ENCODE data around the gene RPA1. TPM values are rescaled to one million over a fixed set of nuclear protein-coding genes. Genes with fewer than 3 reads are reported as not detected.

Gene RPA1
- total RNA-seq, 4 donors from 2014 or later: 15.9 to 108 (median 41.5) TPM

- Histone ChIP-seq H3K4me3 (no peak overlapping the region), H3K27ac (no peak overlapping the region), H3K9me3 (no peaks in the 10 kb centered on the region), H3K27me3 (no peaks in the 10 kb centered on the region), H3K36me3 (no peaks in the 10 kb centered on the region), H3K4me1 (no peaks in the 10 kb centered on the region)
- peak in 1 of 2 donors; percentile 52 for DNase-seq
- intact Hi-C loops (cut with DNase I; ENCODE audit: low total_unique reads): no loop called here
- TF ChIP-seq CTCF (IDR thresholded peaks at IDR 0.05): no peak
- TF ChIP-seq POLR2A (IDR thresholded peaks at IDR 0.05): no peak
Measured at GRCh38 chr17:1813088-1813487, 16.7 kb upstream of the RPA1 start.

GRCh38 chr17:1820528-1821252 lies 9.1 kb upstream of the RPA1 start:
- H3K4me1 ChIP-seq: no peaks in the 10 kb centered on the region
- H3K9me3 ChIP-seq: no peaks in the 10 kb centered on the region
- no peak for DNase-seq
- no peaks in the 10 kb centered on the region for H3K27me3 ChIP-seq
- intact Hi-C loops (cut with DNase I; ENCODE audit: low total_unique reads): no loop called here
- H3K27ac ChIP-seq: peak overlapping the region; percentile 19 to 72
- no peaks in the 10 kb centered on the region for H3K36me3 ChIP-seq
- TF ChIP-seq POLR2A (IDR thresholded peaks at IDR 0.05) (no peak), CTCF (IDR thresholded peaks at IDR 0.05) (no peak)
- H3K4me3 ChIP-seq: no peak overlapping the region

- intact Hi-C loops (cut with DNase I; ENCODE audit: low total_unique reads): no loop called here
- Histone ChIP-seq H3K9me3 (no peaks in the 10 kb centered on the region), H3K36me3 (no peaks in the 10 kb centered on the region), H3K4me3 (peak overlapping the region; percentile 85 to 92), H3K4me1 (no peaks in the 10 kb centered on the region), H3K27me3 (no peaks in the 10 kb centered on the region), H3K27ac (peak overlapping the region; percentile 84 to 94)
- TF ChIP-seq POLR2A (IDR thresholded peaks at IDR 0.05): no peak
- TF ChIP-seq CTCF (IDR thresholded peaks at IDR 0.05): no peak
- DNase-seq: peak; percentile 31 to 33
Measured at GRCh38 chr17:1829216-1829591, 601 bp upstream of the RPA1 start.

- Histone ChIP-seq H3K27ac (peak overlapping the region; percentile 84 to 94), H3K4me3 (peak overlapping the region; percentile 85 to 92), H3K36me3 (no peaks in the 10 kb centered on the region), H3K4me1 (no peaks in the 10 kb centered on the region), H3K9me3 (no peaks in the 10 kb centered on the region), H3K27me3 (no peaks in the 10 kb centered on the region)
- TF ChIP-seq CTCF (IDR thresholded peaks at IDR 0.05) (no peak), POLR2A (IDR thresholded peaks at IDR 0.05) (no peak)
- DNase-seq: no peak
- intact Hi-C loops (cut with DNase I; ENCODE audit: low total_unique reads): no loop called here
Measured at GRCh38 chr17:1830288-1830687, 483 bp downstream of the RPA1 start.

- H3K9me3 ChIP-seq: no peaks in the 10 kb centered on the region
- DNase-seq: no peak
- no peaks in the 10 kb centered on the region for H3K4me1 ChIP-seq
- intact Hi-C loops (cut with DNase I; ENCODE audit: low total_unique reads): no loop called here
- H3K36me3 ChIP-seq: no peaks in the 10 kb centered on the region
- no peak overlapping the region for H3K4me3 ChIP-seq
- no peaks in the 10 kb centered on the region for H3K27me3 ChIP-seq
- no peak overlapping the region for H3K27ac ChIP-seq
- TF ChIP-seq CTCF (IDR thresholded peaks at IDR 0.05): no peak
- no peak for TF ChIP-seq POLR2A (IDR thresholded peaks at IDR 0.05)
Measured at GRCh38 chr17:1834380-1835149, 4.8 kb downstream of the RPA1 start.

All from uterus (tissue), 4 donors.